HepG2 (cell line): Measurements from ENCODE around the gene PIP5K1A. TPM values are rescaled to one million over a fixed set of nuclear protein-coding genes. Genes with fewer than 3 reads are reported as not detected.

Source experiments
- AHR ChIP-seq: IDR thresholded peaks from 2 replicates; pipeline ENCODE4 v1.6.1; 2018; ENCODE audit warnings: missing genetic modification reagents, missing compliant biosample characterization
- ARID2 ChIP-seq: sonication (generic); formaldehyde crosslinking; IDR thresholded peaks from 2 replicates; pipeline ENCODE4 v1.8.1; 2022; ENCODE audit warnings: mild to moderate bottlenecking, missing genetic modification reagents, borderline replicate concordance
- CSRNP2 ChIP-seq: sonication (generic); formaldehyde crosslinking; conservative IDR thresholded peaks from 2 replicates; pipeline ENCODE4 v1.8.0; 2022; ENCODE audit warnings: low read depth, missing genetic modification reagents
- MED13 ChIP-seq: sonication (generic); formaldehyde crosslinking; IDR thresholded peaks from 2 replicates; pipeline ENCODE4 v1.5.0; 2020; ENCODE audit warnings: missing genetic modification reagents
- NFKBIZ ChIP-seq: IDR thresholded peaks from 2 replicates; pipeline ENCODE4 v1.6.1; 2018; ENCODE audit warnings: missing genetic modification reagents, missing compliant biosample characterization
- NONO ChIP-seq, 2 experiments: fragments of 450-650 bp in 1 of 2; sonication (generic) in 1 of 2; formaldehyde crosslinking in 1 of 2; IDR thresholded peaks in 1 of 2; conservative IDR thresholded peaks in 1 of 2; 2 replicates each; pipeline versions ENCODE4 v1.6.1 to v1.8.0; 2017 to 2022; ENCODE audit warnings: mild to moderate bottlenecking in 1 of 2, missing genetic modification reagents in 1 of 2, moderate library complexity in 1 of 2
- TGIF2 ChIP-seq: IDR thresholded peaks from 2 replicates; pipeline ENCODE4 v1.6.1; 2016; ENCODE audit warnings: control low read depth, missing compliant biosample characterization
- THAP9 ChIP-seq: sonication (generic); formaldehyde crosslinking; IDR thresholded peaks from 2 replicates; pipeline ENCODE4; 2020; ENCODE audit warnings: missing genetic modification reagents, mild to moderate bottlenecking, borderline replicate concordance
- ZBTB8A ChIP-seq: sonication (generic); formaldehyde crosslinking; IDR thresholded peaks from 2 replicates; pipeline ENCODE4 v1.4.0; 2020; ENCODE audit warnings: mild to moderate bottlenecking, low read depth, missing genetic modification reagents, borderline replicate concordance
- ZNF124 ChIP-seq: sonication (generic); formaldehyde crosslinking; IDR thresholded peaks from 2 replicates; pipeline ENCODE4 v1.4.0; 2020; ENCODE audit warnings: missing genetic modification reagents
- ZNF263 ChIP-seq: sonication (generic); formaldehyde crosslinking; IDR thresholded peaks from 2 replicates; pipeline ENCODE4 v1.4.0; 2020; ENCODE audit warnings: missing genetic modification reagents
- ZNF274 ChIP-seq: sonication (generic); formaldehyde crosslinking; IDR thresholded peaks from 2 replicates; pipeline ENCODE4 v1.5.1; 2020; ENCODE audit warnings: mild to moderate bottlenecking, missing genetic modification reagents
- ZNF292 ChIP-seq: sonication (generic); formaldehyde crosslinking; IDR thresholded peaks from 2 replicates; pipeline ENCODE4 v1.8.1; 2022; ENCODE audit warnings: mild to moderate bottlenecking, low read depth, missing genetic modification reagents, borderline replicate concordance
- polyA plus RNA-seq, 8 experiments: library from polyadenylated mRNA; depleted of rRNA in 3 of 8; stranded (reverse) in 7 of 8; unstranded in 1 of 8; fragments of >200 nt; fragmentation: Illumina TruSeq in 4 of 8; extraction: Trizol in 4 of 8; gene quantifications; 2 replicates each; pipeline versions ENCODE4 v1.2.1 to v1.2.3, GENCODE V29; 2011 to 2016; ENCODE audit warnings: low read depth in 4 of 8, missing spikeins in 1 of 8, mixed read lengths in 1 of 8; ENCODE audit not compliant: insufficient read depth in 1 of 8
- total RNA-seq, 5 experiments: library from RNA; depleted of rRNA; stranded (reverse); fragments of >200 nt; fragmentation: Illumina TruSeq; extraction: Trizol; gene quantifications; 2 replicates each; pipeline ENCODE4 v1.2.3, GENCODE V29; 2016; ENCODE audit warnings: low read depth in 1 of 5
- TF ChIP-seq, protein P1 (sequence below): sonication (generic); formaldehyde crosslinking; IDR thresholded peaks from 2 replicates; pipeline ENCODE4 v1.8.0; 2022; ENCODE audit warnings: missing genetic modification reagents, low read depth, mild to moderate bottlenecking, borderline replicate concordance
- TF ChIP-seq, protein P2 (sequence below), 2 experiments: sonication (generic) in 1 of 2; formaldehyde crosslinking in 1 of 2; IDR thresholded peaks; 2 replicates each; pipeline versions ENCODE4 v1.4.0 to v1.6.1; 2016 to 2020; ENCODE audit warnings: borderline replicate concordance in 1 of 2, low read depth in 1 of 2, mild to moderate bottlenecking in 1 of 2, missing genetic modification reagents in 1 of 2

Gene PIP5K1A
- total and polyA plus RNA-seq, 2 of the 13 experiments (the other 11 are each of a cell fraction or from before 2014, with no cell fraction given): 45.3 to 65.1 TPM

- TF ChIP-seq, protein P1, sequence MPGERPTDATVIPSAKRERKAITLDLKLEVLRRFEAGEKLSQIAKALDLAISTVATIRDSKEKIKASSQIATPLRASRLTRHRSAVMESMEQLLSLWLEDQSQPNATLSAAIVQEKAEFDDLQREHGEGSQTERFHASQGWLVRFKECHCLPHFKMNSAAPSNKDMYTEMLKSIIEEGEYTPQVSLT (CRISPR knock-in tag): no peak
- TF ChIP-seq AHR (CRISPR knock-in tag) (no peak; the same call in 1 of the 2 replicates), ZBTB8A (CRISPR knock-in tag) (no peak), TGIF2 (CRISPR knock-in tag) (no peak), ZNF292 (CRISPR knock-in tag) (no peak), NFKBIZ (CRISPR knock-in tag) (no peak; the same call in 1 of the 2 replicates), ZNF274 (CRISPR knock-in tag) (peak; percentile 77), ZNF124 (CRISPR knock-in tag) (no peak), ARID2 (CRISPR knock-in tag) (no peak), MED13 (CRISPR knock-in tag) (no peak; the same call in 1 of the 2 replicates), ZNF263 (CRISPR knock-in tag) (peak; percentile 87), THAP9 (CRISPR knock-in tag) (peak; percentile 95), NONO (IDR thresholded peaks at IDR 0.05) (no peak), NONO (CRISPR knock-in tag; conservative IDR thresholded peaks at IDR 0.05) (peak; percentile 89; the same call in 1 of the 2 replicates), CSRNP2 (CRISPR knock-in tag) (no peak)
- TF ChIP-seq, protein P2, sequence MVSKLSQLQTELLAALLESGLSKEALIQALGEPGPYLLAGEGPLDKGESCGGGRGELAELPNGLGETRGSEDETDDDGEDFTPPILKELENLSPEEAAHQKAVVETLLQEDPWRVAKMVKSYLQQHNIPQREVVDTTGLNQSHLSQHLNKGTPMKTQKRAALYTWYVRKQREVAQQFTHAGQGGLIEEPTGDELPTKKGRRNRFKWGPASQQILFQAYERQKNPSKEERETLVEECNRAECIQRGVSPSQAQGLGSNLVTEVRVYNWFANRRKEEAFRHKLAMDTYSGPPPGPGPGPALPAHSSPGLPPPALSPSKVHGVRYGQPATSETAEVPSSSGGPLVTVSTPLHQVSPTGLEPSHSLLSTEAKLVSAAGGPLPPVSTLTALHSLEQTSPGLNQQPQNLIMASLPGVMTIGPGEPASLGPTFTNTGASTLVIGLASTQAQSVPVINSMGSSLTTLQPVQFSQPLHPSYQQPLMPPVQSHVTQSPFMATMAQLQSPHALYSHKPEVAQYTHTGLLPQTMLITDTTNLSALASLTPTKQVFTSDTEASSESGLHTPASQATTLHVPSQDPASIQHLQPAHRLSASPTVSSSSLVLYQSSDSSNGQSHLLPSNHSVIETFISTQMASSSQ (IDR thresholded peaks at IDR 0.05; ENCODE audit: low read depth): peak; percentile 25; the same call in 1 of the 2 replicates
- TF ChIP-seq, protein P2 (CRISPR knock-in tag; IDR thresholded peaks at IDR 0.05; ENCODE audit: borderline replicate concordance): no peak; the same call in 1 of the 2 replicates
These were observed 83.0 kb downstream of the PIP5K1A start (continued) for GRCh38 chr1:151281225-151281968.
